HL-60 (cell line): ENCODE data around the gene GYG1.

Experiments used
- DNase-seq, 2 experiments: peaks; one replicate each; pipeline ENCODE4 v3.0.0-alpha.2; 2010 to 2020; ENCODE audit warnings: low read depth in 1 of 2, low spot score in 1 of 2
- H3K27ac ChIP-seq: fragments of 250-450 bp; sonication (Bioruptor Pico); replicated peaks from 2 replicates; pipeline ENCODE4 v1.5.1; 2020; ENCODE audit warnings: mild to moderate bottlenecking, moderate library complexity
- H3K27me3 ChIP-seq: fragments of 250-450 bp; sonication (Bioruptor Pico); 2 replicates; pipeline ENCODE4 v1.5.1; 2021; ENCODE audit warnings: mild to moderate bottlenecking, moderate library complexity; ENCODE audit not compliant: insufficient read depth, poor library complexity, severe bottlenecking
- H3K4me3 ChIP-seq: replicated peaks from 2 replicates; pipeline ENCODE4 v1.5.1; 2011; ENCODE audit warnings: mild to moderate bottlenecking, control low read depth, low read length; ENCODE audit not compliant: insufficient read depth
- GABPA ChIP-seq: IDR thresholded peaks from 2 replicates; pipeline ENCODE4 v1.6.1; 2012; ENCODE audit warnings: low read depth
- POLR2AphosphoS5 ChIP-seq: IDR thresholded peaks from 2 replicates; pipeline ENCODE4 v1.6.1; 2012; ENCODE audit warnings: low read depth
- SPI1 ChIP-seq: IDR thresholded peaks from 2 replicates; pipeline ENCODE4 v1.6.1; 2012; ENCODE audit warnings: low read depth, mild to moderate bottlenecking, borderline replicate concordance
- TF ChIP-seq, protein P1 (sequence below): IDR thresholded peaks from one replicate; pipeline ENCODE4 v1.5.1; 2011; ENCODE audit warnings: low read length, control low read depth, inconsistent platforms; ENCODE audit not compliant: insufficient read depth
- TF ChIP-seq, protein P2 (sequence below): IDR thresholded peaks from 2 replicates; pipeline ENCODE4 v1.6.1; 2012; ENCODE audit warnings: low read depth; ENCODE audit not compliant: insufficient replicate concordance

GYG1 gene

DNA sequence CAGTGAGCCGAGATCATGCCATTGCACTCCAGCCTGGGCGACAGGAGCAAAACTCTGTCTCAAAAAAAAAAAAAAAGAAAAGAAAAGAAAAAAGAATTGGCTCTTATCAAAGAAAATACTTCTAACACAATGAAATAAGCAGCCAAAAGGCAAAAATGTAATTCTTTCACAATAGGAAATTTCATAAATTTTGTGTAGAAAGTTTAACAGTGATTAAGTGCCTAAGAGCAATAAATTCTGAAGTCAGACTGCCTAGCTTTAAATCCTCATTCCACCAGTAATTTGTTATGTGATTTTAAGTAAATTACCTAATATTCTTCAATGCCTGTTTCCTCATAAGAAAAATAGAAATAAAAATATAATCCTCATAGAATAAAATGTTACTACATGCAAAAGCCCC, 70.4 kb downstream of the GYG1 start:
- Histone ChIP-seq H3K27ac (no peak overlapping the region), H3K27me3 (no peaks in the 10 kb centered on the region), H3K4me3 (no peak overlapping the region)
- TF ChIP-seq, protein P1, sequence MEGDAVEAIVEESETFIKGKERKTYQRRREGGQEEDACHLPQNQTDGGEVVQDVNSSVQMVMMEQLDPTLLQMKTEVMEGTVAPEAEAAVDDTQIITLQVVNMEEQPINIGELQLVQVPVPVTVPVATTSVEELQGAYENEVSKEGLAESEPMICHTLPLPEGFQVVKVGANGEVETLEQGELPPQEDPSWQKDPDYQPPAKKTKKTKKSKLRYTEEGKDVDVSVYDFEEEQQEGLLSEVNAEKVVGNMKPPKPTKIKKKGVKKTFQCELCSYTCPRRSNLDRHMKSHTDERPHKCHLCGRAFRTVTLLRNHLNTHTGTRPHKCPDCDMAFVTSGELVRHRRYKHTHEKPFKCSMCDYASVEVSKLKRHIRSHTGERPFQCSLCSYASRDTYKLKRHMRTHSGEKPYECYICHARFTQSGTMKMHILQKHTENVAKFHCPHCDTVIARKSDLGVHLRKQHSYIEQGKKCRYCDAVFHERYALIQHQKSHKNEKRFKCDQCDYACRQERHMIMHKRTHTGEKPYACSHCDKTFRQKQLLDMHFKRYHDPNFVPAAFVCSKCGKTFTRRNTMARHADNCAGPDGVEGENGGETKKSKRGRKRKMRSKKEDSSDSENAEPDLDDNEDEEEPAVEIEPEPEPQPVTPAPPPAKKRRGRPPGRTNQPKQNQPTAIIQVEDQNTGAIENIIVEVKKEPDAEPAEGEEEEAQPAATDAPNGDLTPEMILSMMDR: no peak
- TF ChIP-seq GABPA: no peak
- TF ChIP-seq POLR2AphosphoS5: no peak
- TF ChIP-seq SPI1: no peak
- TF ChIP-seq, protein P2, sequence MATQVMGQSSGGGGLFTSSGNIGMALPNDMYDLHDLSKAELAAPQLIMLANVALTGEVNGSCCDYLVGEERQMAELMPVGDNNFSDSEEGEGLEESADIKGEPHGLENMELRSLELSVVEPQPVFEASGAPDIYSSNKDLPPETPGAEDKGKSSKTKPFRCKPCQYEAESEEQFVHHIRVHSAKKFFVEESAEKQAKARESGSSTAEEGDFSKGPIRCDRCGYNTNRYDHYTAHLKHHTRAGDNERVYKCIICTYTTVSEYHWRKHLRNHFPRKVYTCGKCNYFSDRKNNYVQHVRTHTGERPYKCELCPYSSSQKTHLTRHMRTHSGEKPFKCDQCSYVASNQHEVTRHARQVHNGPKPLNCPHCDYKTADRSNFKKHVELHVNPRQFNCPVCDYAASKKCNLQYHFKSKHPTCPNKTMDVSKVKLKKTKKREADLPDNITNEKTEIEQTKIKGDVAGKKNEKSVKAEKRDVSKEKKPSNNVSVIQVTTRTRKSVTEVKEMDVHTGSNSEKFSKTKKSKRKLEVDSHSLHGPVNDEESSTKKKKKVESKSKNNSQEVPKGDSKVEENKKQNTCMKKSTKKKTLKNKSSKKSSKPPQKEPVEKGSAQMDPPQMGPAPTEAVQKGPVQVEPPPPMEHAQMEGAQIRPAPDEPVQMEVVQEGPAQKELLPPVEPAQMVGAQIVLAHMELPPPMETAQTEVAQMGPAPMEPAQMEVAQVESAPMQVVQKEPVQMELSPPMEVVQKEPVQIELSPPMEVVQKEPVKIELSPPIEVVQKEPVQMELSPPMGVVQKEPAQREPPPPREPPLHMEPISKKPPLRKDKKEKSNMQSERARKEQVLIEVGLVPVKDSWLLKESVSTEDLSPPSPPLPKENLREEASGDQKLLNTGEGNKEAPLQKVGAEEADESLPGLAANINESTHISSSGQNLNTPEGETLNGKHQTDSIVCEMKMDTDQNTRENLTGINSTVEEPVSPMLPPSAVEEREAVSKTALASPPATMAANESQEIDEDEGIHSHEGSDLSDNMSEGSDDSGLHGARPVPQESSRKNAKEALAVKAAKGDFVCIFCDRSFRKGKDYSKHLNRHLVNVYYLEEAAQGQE: no peak
- DNase-seq: no peak

GRCh38 chr3:149067883-149068282, 76.5 kb downstream of the GYG1 start:
- Histone ChIP-seq H3K27ac (no peak overlapping the region), H3K4me3 (no peak overlapping the region), H3K27me3 (no peaks in the 10 kb centered on the region)
- TF ChIP-seq, protein P1: no peak
- TF ChIP-seq GABPA (no peak), POLR2AphosphoS5 (no peak), SPI1 (no peak)
- TF ChIP-seq, protein P2: no peak
- no peak for DNase-seq
